Immature natural killer cell (primary cell): ENCODE measurements around the gene NINJ1. TPM values are rescaled to one million over a fixed set of nuclear protein-coding genes. Genes with fewer than 3 reads are reported as not detected.

Experiments
- DNase-seq, 3 donors: peaks; one replicate each; pipeline ENCODE4 v3.0.0; 2022; ENCODE audit warnings: mixed read lengths in 1 of 3
- H3K27ac Mint-ChIP-seq, 6 donors: one replicate each; pipeline ENCODE4 v1.8.0; 2020; ENCODE audit warnings: mixed read lengths in 6 of 6, mild to moderate bottlenecking in 5 of 6, inconsistent platforms in 4 of 6, moderate library complexity in 3 of 6
- H3K27me3 Mint-ChIP-seq, 3 donors: one replicate each; pipeline ENCODE4 v1.8.0; 2020 to 2021; ENCODE audit warnings: low read depth in 3 of 3, mild to moderate bottlenecking in 3 of 3, mixed read lengths in 3 of 3, moderate library complexity in 3 of 3, inconsistent platforms in 1 of 3
- H3K36me3 Mint-ChIP-seq, 3 donors: one replicate each; pipeline ENCODE4 v1.8.0; 2020; ENCODE audit warnings: mixed read lengths in 3 of 3, inconsistent platforms in 2 of 3, mild to moderate bottlenecking in 2 of 3
- H3K4me1 Mint-ChIP-seq, 2 donors: one replicate each; pipeline ENCODE4 v1.8.0; 2020; ENCODE audit warnings: inconsistent platforms in 2 of 2, mild to moderate bottlenecking in 2 of 2, mixed read lengths in 2 of 2, moderate library complexity in 1 of 2
- H3K4me3 Mint-ChIP-seq, 5 donors: one replicate each; pipeline ENCODE4 v1.8.0; 2020; ENCODE audit warnings: mild to moderate bottlenecking in 5 of 5, mixed read lengths in 5 of 5, inconsistent platforms in 3 of 5, moderate library complexity in 3 of 5
- H3K9me3 Mint-ChIP-seq, 6 donors: one replicate each; pipeline ENCODE4 v1.8.0; 2020; ENCODE audit warnings: mild to moderate bottlenecking in 6 of 6, mixed read lengths in 6 of 6, inconsistent platforms in 4 of 6, moderate library complexity in 3 of 6
- polyA plus RNA-seq, 3 donors: library from polyadenylated mRNA; unstranded; fragments of 300-500 nt; fragmentation: Illumina TruSeq; gene quantifications; one replicate each; pipeline ENCODE4 v1.2.3, GENCODE V29; 2021

The NINJ1 gene
- polyA plus RNA-seq, 3 donors from 2014 or later: 51.3 to 91.0 (median 54.0) TPM

DNA sequence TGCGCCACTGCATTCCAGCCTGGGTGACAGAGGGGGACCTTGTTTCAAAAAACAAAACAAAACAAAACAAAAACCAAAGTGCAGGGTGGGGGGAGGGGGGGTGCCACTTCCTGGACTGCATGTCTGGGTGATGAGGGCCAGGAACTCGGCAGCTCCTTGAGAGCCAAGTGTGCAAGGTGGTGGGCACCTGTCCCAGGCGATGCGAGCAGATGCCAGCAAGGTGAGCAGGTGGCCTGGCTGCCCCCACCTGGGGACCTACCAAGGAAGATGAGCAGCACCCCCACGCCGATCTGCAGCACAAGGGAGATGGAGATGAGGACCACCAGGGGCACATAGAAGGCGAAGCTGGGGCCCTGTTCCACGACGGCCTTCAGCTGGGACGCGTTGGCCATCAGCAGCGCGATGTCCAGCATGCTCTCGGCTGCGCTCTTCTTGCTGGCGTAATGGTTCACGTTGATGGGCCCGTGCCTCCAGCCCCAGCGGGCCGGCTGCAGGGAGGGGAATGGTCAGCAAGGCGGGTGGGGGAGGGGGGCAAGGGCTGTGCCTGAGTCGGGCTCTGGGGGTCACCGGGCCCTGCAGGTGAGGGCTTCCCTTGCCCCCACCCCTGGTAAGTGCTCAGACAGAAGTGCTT is 7.8 kb downstream of the NINJ1 start:
- H3K4me3 Mint-ChIP-seq: peak overlapping the region; percentile 79 to 90 (median 84)
- no peaks in the 10 kb centered on the region for H3K9me3 Mint-ChIP-seq
- H3K27me3 Mint-ChIP-seq: peaks cover 3 to 4% (median 4%) of the 10 kb centered on the region in 3 donors
- H3K4me1 Mint-ChIP-seq: peaks cover 37 to 44% of the 10 kb centered on the region in 2 donors
- H3K36me3 Mint-ChIP-seq: peaks cover 0 to 4% (median 0%) of the 10 kb centered on the region in 3 donors
- DNase-seq: peak; percentile 40 to 52 (median 46)
- peak overlapping the region; percentile 91 to 99 (median 94) for H3K27ac Mint-ChIP-seq

DNA sequence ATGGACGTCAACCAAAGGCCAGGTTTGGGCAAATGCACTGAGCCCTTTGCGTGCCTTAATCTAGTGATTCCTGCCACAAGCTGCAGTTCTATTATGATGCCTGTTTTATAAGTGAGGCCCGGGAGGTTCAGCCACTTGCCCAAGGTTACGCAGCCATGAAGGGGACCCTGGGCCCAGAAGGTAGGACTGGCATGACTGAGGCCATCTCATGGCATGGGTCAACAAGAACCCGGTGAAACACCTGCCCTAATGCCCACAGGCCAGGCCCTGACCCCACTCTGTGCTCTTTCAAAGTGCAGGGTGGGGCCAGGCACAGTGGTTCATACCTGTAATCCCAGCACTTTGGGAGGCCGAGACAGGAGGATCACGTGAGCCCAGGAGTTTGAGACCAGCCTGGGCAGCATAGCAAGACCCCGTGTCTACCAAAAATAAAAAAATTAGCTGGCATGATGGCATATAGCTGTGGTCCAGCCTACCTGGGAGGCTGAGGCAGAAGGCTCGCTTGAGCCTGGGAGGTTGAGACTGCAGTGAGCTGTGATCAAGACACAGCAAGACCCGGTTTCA is 8.6 kb downstream of the NINJ1 start:
- H3K36me3 Mint-ChIP-seq: peaks cover 0 to 4% (median 0%) of the 10 kb centered on the region in 3 donors
- peaks cover 38 to 42% of the 10 kb centered on the region in 2 donors for H3K4me1 Mint-ChIP-seq
- H3K4me3 Mint-ChIP-seq: peak overlapping the region; percentile 6 to 90 (median 84)
- DNase-seq: no peak
- H3K9me3 Mint-ChIP-seq: no peaks in the 10 kb centered on the region
- H3K27ac Mint-ChIP-seq: peak overlapping the region; percentile 91 to 99 (median 94)
- H3K27me3 Mint-ChIP-seq: peaks cover 3 to 6% (median 5%) of the 10 kb centered on the region in 3 donors

DNA sequence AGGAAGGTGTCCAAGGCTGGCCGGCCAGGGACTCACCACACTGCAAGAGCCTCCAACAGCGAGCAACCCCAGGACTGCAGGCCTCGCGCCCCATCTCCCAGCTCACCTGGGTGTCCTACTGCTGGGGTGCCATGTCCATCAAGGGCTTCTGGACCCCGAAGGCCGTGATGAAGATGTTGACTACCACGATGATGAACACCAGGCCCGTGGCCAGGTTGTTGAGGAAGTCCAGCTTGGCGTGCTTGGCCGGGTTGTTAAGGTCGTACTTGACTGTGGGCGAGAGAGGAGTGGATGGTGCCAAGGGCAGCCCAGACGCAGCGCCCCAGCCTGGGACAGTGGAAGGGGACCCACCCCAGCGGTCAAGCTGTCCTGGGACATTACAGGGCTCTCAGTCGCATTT is 9.3 kb downstream of the NINJ1 start:
- DNase-seq: no peak
- H3K27me3 Mint-ChIP-seq: peaks cover 3 to 6% (median 6%) of the 10 kb centered on the region in 3 donors
- no peaks in the 10 kb centered on the region for H3K9me3 Mint-ChIP-seq
- peak overlapping the region in 4 of 5 donors; percentile 9 to 38 (median 26) for H3K4me3 Mint-ChIP-seq
- peaks cover 0 to 4% (median 0%) of the 10 kb centered on the region in 3 donors for H3K36me3 Mint-ChIP-seq
- peak overlapping the region; percentile 60 to 92 (median 80) for H3K27ac Mint-ChIP-seq
- peaks cover 44 to 47% of the 10 kb centered on the region in 2 donors for H3K4me1 Mint-ChIP-seq

DNA sequence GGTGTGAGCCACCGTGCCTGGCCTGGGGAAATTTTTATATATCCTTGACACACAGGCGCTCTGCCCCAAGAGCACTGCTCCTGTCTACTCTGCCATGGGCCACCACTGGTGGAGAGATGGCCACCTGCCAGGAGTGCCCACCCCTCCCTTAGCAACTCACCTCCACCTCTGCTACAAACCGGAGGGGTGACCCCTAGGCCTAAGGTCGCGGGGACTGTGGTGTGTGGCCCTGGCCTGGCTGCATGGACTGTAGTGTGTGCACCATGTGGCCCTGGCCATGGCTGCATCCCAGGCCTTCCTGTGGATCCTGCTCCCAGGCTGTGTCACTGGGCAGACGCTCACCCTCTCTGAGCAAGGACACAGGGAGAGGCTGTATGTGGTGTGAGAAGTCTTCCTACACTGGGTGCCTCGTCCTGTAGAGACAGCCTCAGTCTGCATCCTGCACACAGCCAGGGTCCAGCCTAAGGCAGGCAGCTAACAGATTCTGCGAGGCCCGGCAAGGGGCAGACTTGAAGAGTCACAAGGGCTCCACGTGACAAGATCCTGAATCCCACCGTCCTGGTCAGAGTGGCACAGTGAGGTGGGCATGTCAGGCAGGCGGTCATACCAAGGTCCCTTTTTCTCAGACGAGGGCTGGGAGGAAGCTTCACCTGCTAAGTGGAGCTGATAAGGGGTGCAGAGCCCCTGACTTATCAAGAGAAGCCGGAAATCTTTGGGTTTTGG is 10.3 kb downstream of the NINJ1 start:
- H3K4me1 Mint-ChIP-seq: peaks cover 55 to 56% of the 10 kb centered on the region in 2 donors
- peak overlapping the region in 4 of 5 donors; percentile 14 to 57 (median 28) for H3K4me3 Mint-ChIP-seq
- peak in 1 of 3 donors; percentile 18 for DNase-seq
- H3K27me3 Mint-ChIP-seq: peaks cover 3 to 10% (median 6%) of the 10 kb centered on the region in 3 donors
- peak overlapping the region; percentile 60 to 92 (median 80) for H3K27ac Mint-ChIP-seq
- peaks cover 0 to 4% (median 0%) of the 10 kb centered on the region in 3 donors for H3K36me3 Mint-ChIP-seq
- H3K9me3 Mint-ChIP-seq: no peaks in the 10 kb centered on the region

DNA sequence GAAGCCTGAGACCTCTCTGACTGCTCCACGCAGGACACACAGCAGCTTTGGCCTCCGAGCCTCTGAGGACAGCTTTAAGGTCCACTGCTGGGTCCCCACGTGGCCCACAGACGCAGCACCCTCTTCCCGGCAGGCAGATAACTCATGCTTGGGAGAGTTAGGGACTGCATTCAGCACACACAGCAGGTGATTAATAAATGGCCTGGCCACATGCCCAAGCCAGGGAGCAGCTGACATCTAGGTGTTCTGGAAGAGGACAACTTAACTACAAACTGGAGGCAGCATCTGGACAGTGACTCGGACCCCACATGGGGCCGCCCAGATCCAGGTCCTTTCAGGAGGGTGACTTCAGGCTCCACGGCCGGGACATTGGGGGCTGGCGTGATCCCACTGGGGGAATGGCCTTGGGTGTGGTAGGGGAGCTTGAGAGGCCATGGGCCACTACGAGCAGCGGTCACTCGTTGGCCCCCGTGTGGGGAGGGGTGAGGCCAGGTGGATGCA is 11.3 kb downstream of the NINJ1 start:
- DNase-seq: no peak
- Mint-ChIP-seq H3K4me1 (peaks cover 61 to 62% of the 10 kb centered on the region in 2 donors), H3K9me3 (no peaks in the 10 kb centered on the region), H3K27ac (peak overlapping the region in 1 of 6 donors; percentile 49), H3K27me3 (peaks cover 3 to 10% (median 6%) of the 10 kb centered on the region in 3 donors), H3K4me3 (no peak overlapping the region), H3K36me3 (peaks cover 0 to 5% (median 4%) of the 10 kb centered on the region in 3 donors)

DNA sequence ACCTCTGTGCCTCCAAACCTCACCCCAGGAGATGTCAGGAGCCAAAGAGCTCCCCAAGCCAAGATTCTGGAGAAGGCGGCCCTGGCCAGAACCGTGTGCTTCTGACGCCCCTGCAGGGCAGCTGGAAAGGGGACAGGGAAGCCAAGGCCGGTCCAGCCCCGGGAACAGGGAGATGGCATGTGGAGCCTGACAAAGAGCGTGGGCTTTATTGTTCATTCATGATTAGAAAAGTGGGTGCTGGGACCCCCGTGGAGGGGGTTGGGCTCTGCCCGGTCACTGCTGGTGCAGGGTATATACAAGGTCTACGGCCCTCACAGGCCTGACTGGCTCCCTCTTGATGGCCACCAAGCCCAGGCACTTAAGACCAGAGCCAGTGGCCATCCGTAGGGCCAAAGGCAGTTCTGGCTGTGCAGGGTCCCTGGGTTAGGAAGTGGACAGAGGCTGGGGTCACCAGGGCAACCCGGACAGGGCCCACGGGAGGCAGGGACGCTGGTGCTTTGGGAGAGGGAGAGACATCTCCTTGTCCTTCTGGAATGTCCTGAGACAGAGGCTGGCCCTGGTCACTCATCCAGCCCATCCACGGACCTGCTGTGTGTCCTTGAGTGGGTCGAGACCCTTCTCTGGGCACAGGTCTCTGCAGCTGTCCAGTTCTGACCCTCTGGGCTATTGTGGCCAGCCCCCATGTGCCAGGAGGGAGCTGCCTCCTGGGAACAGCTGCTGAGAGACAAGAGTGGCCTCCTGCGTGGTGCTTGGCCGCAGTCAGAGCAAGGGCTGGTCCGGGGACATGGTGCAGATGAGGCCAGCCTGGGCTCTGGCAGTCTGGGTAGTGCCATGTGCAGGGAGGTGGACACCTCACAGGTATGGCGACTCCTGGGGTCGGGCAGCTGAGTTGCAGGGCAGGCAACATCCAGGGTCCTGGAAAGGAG is 12.5 kb downstream of the NINJ1 start:
- peaks cover 53 to 54% of the 10 kb centered on the region in 2 donors for H3K4me1 Mint-ChIP-seq
- no peak overlapping the region for H3K4me3 Mint-ChIP-seq
- no peaks in the 10 kb centered on the region for H3K9me3 Mint-ChIP-seq
- peaks cover 3 to 8% (median 6%) of the 10 kb centered on the region in 3 donors for H3K27me3 Mint-ChIP-seq
- no peak for DNase-seq
- H3K36me3 Mint-ChIP-seq: peaks cover 0 to 5% (median 4%) of the 10 kb centered on the region in 3 donors
- no peak overlapping the region for H3K27ac Mint-ChIP-seq

DNA sequence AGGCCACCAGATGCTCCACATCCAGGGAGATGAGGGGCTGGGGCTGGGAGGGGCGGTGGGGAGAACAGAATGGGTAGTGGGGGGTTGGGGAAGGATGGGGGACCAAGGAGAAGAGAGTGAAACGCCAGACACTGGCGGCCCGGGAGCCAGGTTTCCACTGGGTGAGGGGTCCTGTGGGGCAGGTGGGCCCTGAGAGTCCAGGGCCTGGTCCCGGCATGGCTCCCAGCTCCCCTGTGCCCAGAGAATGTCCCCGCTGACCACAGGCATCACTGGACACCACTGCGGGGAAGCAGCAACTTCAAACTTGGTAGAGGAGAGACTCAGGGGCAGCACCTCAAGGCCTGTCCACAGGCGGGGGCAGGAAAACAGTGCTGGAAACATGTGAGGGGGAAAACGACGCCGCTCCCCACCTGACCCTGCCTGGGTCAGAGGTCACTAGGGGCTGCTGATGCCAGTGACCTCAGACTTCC is 13.2 kb downstream of the NINJ1 start:
- Mint-ChIP-seq H3K4me1 (peaks cover 47 to 50% of the 10 kb centered on the region in 2 donors), H3K9me3 (no peaks in the 10 kb centered on the region), H3K27me3 (peaks cover under 1 to 7% (median 5%) of the 10 kb centered on the region in 3 donors), H3K36me3 (peaks cover 0 to 5% (median under 1%) of the 10 kb centered on the region in 3 donors), H3K27ac (no peak overlapping the region), H3K4me3 (peak overlapping the region in 1 of 5 donors; percentile 8)
- DNase-seq: no peak

DNA sequence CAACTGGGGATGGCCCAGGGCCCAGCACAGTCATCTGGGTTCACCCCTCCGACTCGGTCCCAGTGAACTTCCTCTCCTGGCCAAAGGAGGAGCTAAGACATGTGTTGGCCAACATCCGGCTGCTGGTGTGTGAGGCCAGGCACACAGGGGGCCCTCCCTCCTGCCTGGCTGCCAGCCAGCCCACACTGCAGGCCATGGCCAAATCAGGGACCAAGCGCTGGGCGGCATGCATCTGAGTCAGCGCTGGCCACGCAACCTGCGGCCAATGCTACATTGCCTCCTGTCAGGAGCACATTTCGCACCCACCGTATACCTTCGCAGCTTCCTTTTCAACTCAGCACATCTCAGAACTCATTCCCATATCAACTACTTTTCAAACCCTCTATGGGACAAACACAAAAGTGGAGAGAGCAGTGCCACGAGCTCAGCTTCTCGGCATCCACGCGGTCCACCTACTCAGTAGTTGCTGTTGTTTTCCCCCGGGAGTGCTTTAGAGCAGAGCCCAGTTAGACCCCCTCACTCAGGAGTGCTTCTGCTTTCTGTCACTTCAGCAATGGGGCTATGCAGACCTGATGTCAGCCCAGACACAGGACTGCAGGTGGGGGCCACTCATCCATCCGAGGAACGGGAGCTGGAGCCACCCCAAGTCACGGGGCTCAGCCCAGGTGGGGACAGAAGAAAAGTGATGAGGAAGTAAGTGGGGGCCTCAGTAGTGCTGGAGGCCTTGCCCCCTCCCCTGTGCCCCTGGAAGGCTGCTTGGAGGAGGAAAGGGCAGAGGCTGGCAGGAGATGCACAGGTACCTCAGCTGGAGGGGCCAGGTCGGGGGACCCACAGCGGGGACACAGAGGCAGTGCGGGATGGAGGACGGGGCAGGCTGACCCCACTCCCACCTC is 13.9 kb downstream of the NINJ1 start:
- Mint-ChIP-seq H3K27ac (peak overlapping the region; percentile 67 to 95 (median 90)), H3K9me3 (no peaks in the 10 kb centered on the region), H3K4me3 (peak overlapping the region; percentile 54 to 79 (median 72)), H3K27me3 (peaks cover 0 to 7% (median 2%) of the 10 kb centered on the region in 3 donors), H3K36me3 (peaks cover 0 to 5% (median 0%) of the 10 kb centered on the region in 3 donors), H3K4me1 (peaks cover 42 to 44% of the 10 kb centered on the region in 2 donors)
- peak; percentile 76 to 79 (median 78) for DNase-seq

DNA sequence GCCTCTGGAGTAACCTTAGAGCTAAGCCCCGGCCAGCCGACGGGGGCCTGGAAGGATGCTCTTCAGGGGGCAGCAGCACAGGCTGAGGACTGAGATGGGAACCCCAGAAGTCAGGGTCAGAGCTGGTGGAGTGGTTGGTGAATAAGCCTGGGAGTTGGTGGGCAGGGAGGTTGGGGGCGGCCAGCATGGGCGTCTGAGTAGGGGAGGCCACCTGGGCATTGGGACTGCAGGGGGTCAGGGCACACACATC is 14.4 kb downstream of the NINJ1 start:
- Mint-ChIP-seq H3K36me3 (peaks cover 0 to 5% (median 0%) of the 10 kb centered on the region in 3 donors), H3K27ac (peak overlapping the region; percentile 67 to 95 (median 90)), H3K4me1 (peaks cover 41 to 45% of the 10 kb centered on the region in 2 donors), H3K9me3 (no peaks in the 10 kb centered on the region), H3K27me3 (peaks cover 0 to 7% (median 2%) of the 10 kb centered on the region in 3 donors), H3K4me3 (peak overlapping the region; percentile 54 to 79 (median 72))
- no peak for DNase-seq

DNA sequence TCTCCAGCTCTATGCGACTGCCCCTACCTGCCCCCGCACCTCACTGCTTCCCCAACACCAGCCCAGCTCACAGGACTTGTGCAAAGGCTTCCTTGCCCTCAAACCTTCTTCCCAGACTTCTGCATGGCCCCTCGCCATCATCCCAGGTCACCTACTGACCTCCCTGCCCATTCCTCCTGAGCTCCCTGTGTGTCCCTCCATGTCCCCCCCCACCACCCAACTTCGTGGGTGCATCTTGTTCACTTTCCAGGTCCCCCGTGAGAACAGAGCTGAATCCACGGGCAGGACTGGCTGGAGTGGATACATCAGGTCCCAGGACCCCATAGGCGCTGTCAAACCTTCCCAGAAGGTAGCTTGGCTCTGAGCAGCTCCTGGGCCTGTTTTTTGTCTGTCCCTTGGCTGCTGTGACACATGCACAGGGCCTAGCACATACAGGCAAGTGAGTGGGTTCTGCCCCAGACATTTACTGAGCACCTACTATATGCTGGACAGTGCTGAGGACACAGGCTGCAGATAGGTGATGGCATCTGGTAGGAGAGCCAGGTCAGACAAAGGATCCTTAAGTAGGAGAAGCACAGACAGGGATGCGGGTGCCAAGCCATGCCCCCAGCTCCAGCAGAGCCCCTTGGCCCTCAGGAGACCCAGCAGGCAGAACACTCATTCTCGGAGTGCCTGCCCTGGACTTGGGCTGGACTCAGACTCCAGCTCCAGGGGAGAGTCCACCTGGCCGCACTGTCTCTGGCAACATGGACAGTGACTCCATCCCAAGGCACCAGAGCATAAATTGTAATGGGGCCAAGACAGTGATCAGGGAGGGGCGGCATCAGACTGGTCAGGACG is 15.0 kb downstream of the NINJ1 start:
- H3K9me3 Mint-ChIP-seq: no peaks in the 10 kb centered on the region
- peaks cover 0 to 5% (median 0%) of the 10 kb centered on the region in 3 donors for H3K36me3 Mint-ChIP-seq
- H3K27ac Mint-ChIP-seq: peak overlapping the region; percentile 67 to 95 (median 90)
- H3K4me3 Mint-ChIP-seq: peak overlapping the region; percentile 54 to 79 (median 72)
- peaks cover 0 to 7% (median 2%) of the 10 kb centered on the region in 3 donors for H3K27me3 Mint-ChIP-seq
- H3K4me1 Mint-ChIP-seq: peaks cover 39 to 44% of the 10 kb centered on the region in 2 donors
- DNase-seq: no peak
